WERI-Rb-1 (cell line): Measurements from ENCODE around the gene NRG3.

Experiments used
- DNase-seq: peaks from one replicate; pipeline ENCODE4 v3.0.0-alpha.2; 2020
- H3K27ac ChIP-seq: fragments of 250-450 bp; sonication (Bioruptor Pico); 2 replicates; pipeline ENCODE4 v1.5.1; 2020; ENCODE audit warnings: mild to moderate bottlenecking, moderate library complexity
- H3K27me3 ChIP-seq: fragments of 250-450 bp; sonication (Bioruptor Pico); 2 replicates; pipeline ENCODE4 v1.5.1; 2021; ENCODE audit warnings: mild to moderate bottlenecking, low read depth, moderate library complexity; ENCODE audit not compliant: insufficient read depth, severe bottlenecking
- H3K36me3 ChIP-seq: fragments of 250-450 bp; sonication (Bioruptor Pico); 2 replicates; pipeline ENCODE4 v1.5.1; 2020; ENCODE audit warnings: mild to moderate bottlenecking, moderate library complexity
- H3K4me3 ChIP-seq: 2 replicates; pipeline ENCODE4 v1.5.1; 2011; ENCODE audit warnings: low read depth, mild to moderate bottlenecking, control low read depth, low read length
- H3K9me3 ChIP-seq: fragments of 250-450 bp; sonication (Bioruptor Pico); 2 replicates; pipeline ENCODE4 v1.5.1; 2021; ENCODE audit warnings: mild to moderate bottlenecking, moderate library complexity; ENCODE audit not compliant: severe bottlenecking
- CTCF ChIP-seq: IDR thresholded peaks from 2 replicates; pipeline ENCODE4 v1.5.1; 2011; ENCODE audit warnings: low read depth, mild to moderate bottlenecking, control low read depth, inconsistent platforms, low read length

NRG3 gene

GRCh38 chr10:81949283-81949682 lies 74.3 kb downstream of the NRG3 start:
- DNase-seq = no peak
- H3K36me3 ChIP-seq = no peaks in the 10 kb centered on the region
- H3K27ac ChIP-seq = no peak overlapping the region
- no peak for TF ChIP-seq CTCF
- no peaks in the 10 kb centered on the region for H3K27me3 ChIP-seq
- no peak overlapping the region for H3K4me3 ChIP-seq
- no peaks in the 10 kb centered on the region for H3K9me3 ChIP-seq

GRCh38 chr10:81950358-81950757 lies 75.4 kb downstream of the NRG3 start:
- no peak overlapping the region for H3K4me3 ChIP-seq
- H3K9me3 ChIP-seq = no peaks in the 10 kb centered on the region
- no peak for DNase-seq
- H3K36me3 ChIP-seq = no peaks in the 10 kb centered on the region
- TF ChIP-seq CTCF = no peak
- no peaks in the 10 kb centered on the region for H3K27me3 ChIP-seq
- no peak overlapping the region for H3K27ac ChIP-seq

GRCh38 chr10:81953420-81953819 lies 78.4 kb downstream of the NRG3 start:
- no peaks in the 10 kb centered on the region for H3K36me3 ChIP-seq
- TF ChIP-seq CTCF = no peak
- H3K9me3 ChIP-seq = no peaks in the 10 kb centered on the region
- no peaks in the 10 kb centered on the region for H3K27me3 ChIP-seq
- H3K4me3 ChIP-seq = no peak overlapping the region
- DNase-seq = no peak
- no peak overlapping the region for H3K27ac ChIP-seq

GRCh38 chr10:81957976-81958375 lies 83.0 kb downstream of the NRG3 start:
- H3K27ac ChIP-seq = no peak overlapping the region
- no peak for DNase-seq
- H3K9me3 ChIP-seq = no peaks in the 10 kb centered on the region
- H3K4me3 ChIP-seq = no peak overlapping the region
- no peaks in the 10 kb centered on the region for H3K27me3 ChIP-seq
- no peak for TF ChIP-seq CTCF
- H3K36me3 ChIP-seq = no peaks in the 10 kb centered on the region

GRCh38 chr10:81959016-81959415 lies 84.0 kb downstream of the NRG3 start:
- TF ChIP-seq CTCF = no peak
- H3K36me3 ChIP-seq = no peaks in the 10 kb centered on the region
- H3K27ac ChIP-seq = no peak overlapping the region
- H3K9me3 ChIP-seq = no peaks in the 10 kb centered on the region
- no peak for DNase-seq
- H3K4me3 ChIP-seq = no peak overlapping the region
- H3K27me3 ChIP-seq = no peaks in the 10 kb centered on the region

- no peak overlapping the region for H3K27ac ChIP-seq
- no peak overlapping the region for H3K4me3 ChIP-seq
- no peaks in the 10 kb centered on the region for H3K9me3 ChIP-seq
- DNase-seq = no peak
- TF ChIP-seq CTCF = no peak
- H3K27me3 ChIP-seq = no peaks in the 10 kb centered on the region
- no peaks in the 10 kb centered on the region for H3K36me3 ChIP-seq
Observed at GRCh38 chr10:81961451-81962184, 86.6 kb downstream of the NRG3 start.
